ENCODE results near the gene EPPIN. TPM values are rescaled to one million over a fixed set of nuclear protein-coding genes. Genes with fewer than 3 reads are reported as not detected.

Gene EPPIN
- polyA plus RNA-seq, 1 donor (not counting 4 experiments of a cell fraction or from before 2014, with no cell fraction given), result not detected

GRCh38 chr20:45503403-45503802 lies 43.8 kb downstream of the EPPIN start:
- H3K27me3 ChIP-seq (ENCODE audit: control insufficient read depth, extremely low read depth, insufficient read depth, low read length), result peaks cover 8% of the 10 kb centered on the region
- no peak overlapping the region for H3K4me2 ChIP-seq (ENCODE audit: control insufficient read depth, extremely low read depth, insufficient read depth, low read depth, low read length)
- peaks cover 21% of the 10 kb centered on the region for H3K4me1 ChIP-seq (ENCODE audit: control insufficient read depth, extremely low read depth, insufficient read depth, low read length)
- TF ChIP-seq CTCF (optimal IDR thresholded peaks at IDR 0.05 in 1 of 3, IDR thresholded peaks at IDR 0.05 in 1 of 3, conservative IDR thresholded peaks at IDR 0.05 in 1 of 3; ENCODE audit: extremely low read depth in 1 of 3, insufficient read depth in 2 of 3, low read length in 3 of 3) (no peak), EZH2 (IDR thresholded peaks at IDR 0.05; ENCODE audit: low read length) (no peak)
- H3K9ac ChIP-seq (ENCODE audit: control insufficient read depth, extremely low read depth, insufficient read depth, low read length), result no peak overlapping the region
- H3K9me1 ChIP-seq (ENCODE audit: control insufficient read depth, extremely low read depth, insufficient read depth, low read length), result no peaks in the 10 kb centered on the region
- H4K20me1 ChIP-seq (ENCODE audit: control insufficient read depth, extremely low read depth, insufficient read depth, low read length), result no peaks in the 10 kb centered on the region
- no peak overlapping the region for H3K4me3 ChIP-seq (ENCODE audit: control insufficient read depth in 2 of 3, extremely low read depth in 1 of 3, insufficient read depth in 2 of 3, low read depth in 1 of 3, low read length in 3 of 3)
- FAIRE-seq, result no peak
- DNase-seq (ENCODE audit: low read depth, low spot score), result no peak
- H3K9me3 ChIP-seq (ENCODE audit: control insufficient read depth, low read depth, low read length), result no peaks in the 10 kb centered on the region
- no peaks in the 10 kb centered on the region for H3K36me3 ChIP-seq (ENCODE audit: control insufficient read depth in 2 of 2, extremely low read depth in 1 of 2, insufficient read depth in 2 of 2, low read length in 2 of 2)
- H3K79me2 ChIP-seq (ENCODE audit: control insufficient read depth, insufficient read depth, low read length), result no peaks in the 10 kb centered on the region
- H2AFZ ChIP-seq (ENCODE audit: control insufficient read depth, low read length), result no peak overlapping the region
- dilution Hi-C loops (cut with MboI; ENCODE audit: extremely low pct_ligation_motif_present, low sequenced_read_pairs), result no loop called here
- no peak overlapping the region for H3K27ac ChIP-seq (ENCODE audit: control insufficient read depth, insufficient read depth, low read length)

- no peak overlapping the region for H3K27ac ChIP-seq (ENCODE audit: control insufficient read depth, insufficient read depth, low read length)
- dilution Hi-C loops (cut with MboI; ENCODE audit: extremely low pct_ligation_motif_present, low sequenced_read_pairs), result no loop called here
- H3K36me3 ChIP-seq (ENCODE audit: control insufficient read depth in 2 of 2, extremely low read depth in 1 of 2, insufficient read depth in 2 of 2, low read length in 2 of 2), result no peaks in the 10 kb centered on the region
- TF ChIP-seq EZH2 (IDR thresholded peaks at IDR 0.05; ENCODE audit: low read length), result no peak
- TF ChIP-seq CTCF (optimal IDR thresholded peaks at IDR 0.05 in 1 of 3, IDR thresholded peaks at IDR 0.05 in 1 of 3, conservative IDR thresholded peaks at IDR 0.05 in 1 of 3; ENCODE audit: extremely low read depth in 1 of 3, insufficient read depth in 2 of 3, low read length in 3 of 3), result no peak
- H3K9me3 ChIP-seq (ENCODE audit: control insufficient read depth, low read depth, low read length), result no peaks in the 10 kb centered on the region
- no peak overlapping the region for H3K4me3 ChIP-seq (ENCODE audit: control insufficient read depth in 2 of 3, extremely low read depth in 1 of 3, insufficient read depth in 2 of 3, low read depth in 1 of 3, low read length in 3 of 3)
- no peak for DNase-seq (ENCODE audit: low read depth, low spot score)
- H2AFZ ChIP-seq (ENCODE audit: control insufficient read depth, low read length), result no peak overlapping the region
- peaks cover 13% of the 10 kb centered on the region for H3K4me1 ChIP-seq (ENCODE audit: control insufficient read depth, extremely low read depth, insufficient read depth, low read length)
- no peak for FAIRE-seq
- H3K4me2 ChIP-seq (ENCODE audit: control insufficient read depth, extremely low read depth, insufficient read depth, low read depth, low read length), result no peak overlapping the region
- no peak overlapping the region for H3K9ac ChIP-seq (ENCODE audit: control insufficient read depth, extremely low read depth, insufficient read depth, low read length)
- no peaks in the 10 kb centered on the region for H3K9me1 ChIP-seq (ENCODE audit: control insufficient read depth, extremely low read depth, insufficient read depth, low read length)
- peaks cover 11% of the 10 kb centered on the region for H3K27me3 ChIP-seq (ENCODE audit: control insufficient read depth, extremely low read depth, insufficient read depth, low read length)
- no peaks in the 10 kb centered on the region for H4K20me1 ChIP-seq (ENCODE audit: control insufficient read depth, extremely low read depth, insufficient read depth, low read length)
- no peaks in the 10 kb centered on the region for H3K79me2 ChIP-seq (ENCODE audit: control insufficient read depth, insufficient read depth, low read length)
These were observed 44.6 kb downstream of the EPPIN start for GRCh38 chr20:45502561-45502960.
